Fibroblast of the aortic adventitia (primary cell): ENCODE results near the gene KCNJ4. TPM values are rescaled to one million over a fixed set of nuclear protein-coding genes. Genes with fewer than 3 reads are reported as not detected.

Experiments
- DNase-seq: peaks from one replicate; pipeline ENCODE4 v3.0.0-alpha.2; 2010; ENCODE audit warnings: low read depth
- H3K4me3 ChIP-seq: 2 replicates; pipeline ENCODE4 v1.5.1; 2011; ENCODE audit warnings: low read depth, mild to moderate bottlenecking, control low read depth, low read length, moderate library complexity
- CTCF ChIP-seq: IDR thresholded peaks from 2 replicates; pipeline ENCODE4 v1.5.1; 2011; ENCODE audit warnings: mild to moderate bottlenecking, low read length, control low read depth, inconsistent platforms; ENCODE audit not compliant: insufficient read depth
- total RNA-seq: library from RNA; depleted of rRNA; stranded (reverse); fragments of >200 nt; gene quantifications from 2 replicates; pipeline ENCODE4 v1.2.3, GENCODE V29; 2012; ENCODE audit warnings: low replicate concordance

Gene KCNJ4
- total RNA-seq = not detected in 2 replicates

- peak within 1 kb of the TSS; percentile 17 for H3K4me3 ChIP-seq
- no peak for TF ChIP-seq CTCF
- no peak for DNase-seq
These were observed at the start of gene KCNJ4 for GRCh38 chr22:38455076-38455529. TSS of gene KCNJ4 (minus strand) at chr22:38455199. CDS start at chr22:38428132, 27,067 bp downstream.

GRCh38 chr22:38503021-38503420, 48.0 kb upstream of the KCNJ4 start:
- peak; percentile 12 for DNase-seq
- peak overlapping the region; percentile 89 for H3K4me3 ChIP-seq
- no peak for TF ChIP-seq CTCF

GRCh38 chr22:38501797-38502672, 47.0 kb upstream of the KCNJ4 start:
- no peak for TF ChIP-seq CTCF
- no peak for DNase-seq
- H3K4me3 ChIP-seq = peak overlapping the region; percentile 10

GRCh38 chr22:38497869-38498268, 42.9 kb upstream of the KCNJ4 start:
- H3K4me3 ChIP-seq = no peak overlapping the region
- no peak for DNase-seq
- TF ChIP-seq CTCF = no peak

GRCh38 chr22:38494939-38495338, 39.9 kb upstream of the KCNJ4 start:
- DNase-seq = no peak
- no peak overlapping the region for H3K4me3 ChIP-seq
- TF ChIP-seq CTCF = peak; percentile 17

GRCh38 chr22:38494498-38494897, 39.5 kb upstream of the KCNJ4 start:
- DNase-seq = peak; percentile 90
- TF ChIP-seq CTCF = no peak
- H3K4me3 ChIP-seq = no peak overlapping the region
